Measurements from ENCODE around the gene EDA2R.

- no peak for TF ChIP-seq POLR2A (IDR thresholded peaks at IDR 0.05; ENCODE audit: low read depth, low read length)
- TF ChIP-seq POU2F2 (IDR thresholded peaks at IDR 0.05; ENCODE audit: low read depth, low read length) = no peak
- TF ChIP-seq TAF1 (IDR thresholded peaks at IDR 0.05; ENCODE audit: low read depth, low read length) = no peak
These were observed 5.9 kb downstream of the EDA2R start for GRCh38 chrX:66632981-66633380.

Measured in GM12891 (cell line).